Mammary epithelial cell (primary cell): ENCODE results near the gene LMTK2.

Experiments
- CTCF ChIP-seq, 2 donors: IDR thresholded peaks in 1 of 2; conservative IDR thresholded peaks in 1 of 2; 2 replicates each; pipeline ENCODE4 v1.5.1; 2011 to 2012; ENCODE audit warnings: inconsistent platforms in 2 of 2, low read length in 2 of 2, mild to moderate bottlenecking in 2 of 2, control low read depth in 1 of 2, low read depth in 1 of 2; ENCODE audit not compliant: insufficient read depth in 1 of 2; ENCODE audit errors: extremely low read depth in 1 of 2
- EZH2 ChIP-seq: IDR thresholded peaks from 2 replicates; pipeline ENCODE4 v1.6.1; 2012; ENCODE audit warnings: low read length, inconsistent platforms, borderline replicate concordance

GRCh38 chr7:98221611-98222532 lies 115.2 kb downstream of the LMTK2 start:
- TF ChIP-seq CTCF (conservative IDR thresholded peaks at IDR 0.05 in 1 of 2, IDR thresholded peaks at IDR 0.05 in 1 of 2; ENCODE audit: extremely low read depth in 1 of 2, insufficient read depth in 1 of 2, low read depth in 1 of 2, low read length in 2 of 2): no peak
- TF ChIP-seq EZH2: no peak
